GM23338 (cell line): Measurements from ENCODE around the gene BCO1. TPM values are rescaled to one million over a fixed set of nuclear protein-coding genes. Genes with fewer than 3 reads are reported as not detected.

Source experiments
- ATAC-seq: fragments of 200-7000 bp; cut with Tn5 transposase; 3 replicates; pipeline ENCODE4 v1.9.1; 2020
- DNase-seq: peaks from one replicate; pipeline ENCODE4 v3.0.0-alpha.2; 2015; ENCODE audit warnings: low spot score
- H2AFZ ChIP-seq: fragments of 200-600 bp; sonication (generic); 2 replicates; pipeline ENCODE4 v1.8.0; 2016; ENCODE audit warnings: antibody characterized with exemption, mild to moderate bottlenecking, moderate library complexity
- H3F3A ChIP-seq: fragments of 200-600 bp; sonication (generic); replicated peaks from 2 replicates; pipeline ENCODE4 v1.8.0; 2017; ENCODE audit warnings: antibody characterized with exemption, mixed run types, low read depth
- H3K27ac ChIP-seq: fragments of 200-600 bp; sonication (generic); 2 replicates; pipeline ENCODE4 v1.6.1; 2016; ENCODE audit warnings: low read depth
- H3K27me3 ChIP-seq: fragments of 200-600 bp; sonication (generic); 2 replicates; pipeline ENCODE4 v1.8.0; 2016; ENCODE audit warnings: mild to moderate bottlenecking, mixed run types, moderate library complexity; ENCODE audit not compliant: insufficient read depth
- H3K36me3 ChIP-seq: fragments of 200-600 bp; sonication (generic); 2 replicates; pipeline ENCODE4 v1.8.0; 2016; ENCODE audit warnings: mild to moderate bottlenecking; ENCODE audit not compliant: insufficient read depth
- H3K4me1 ChIP-seq: fragments of 200-600 bp; sonication (generic); 2 replicates; pipeline ENCODE4 v1.8.0; 2016; ENCODE audit warnings: mild to moderate bottlenecking, moderate library complexity; ENCODE audit not compliant: insufficient read depth
- H3K4me2 ChIP-seq: fragments of 200-600 bp; sonication (generic); 2 replicates; pipeline ENCODE4 v1.7.1; 2017; ENCODE audit warnings: mixed run types
- H3K4me3 ChIP-seq: fragments of 200-600 bp; sonication (generic); 2 replicates; pipeline ENCODE4 v1.6.1; 2016; ENCODE audit warnings: mixed run types
- H3K79me2 ChIP-seq: fragments of 200-600 bp; sonication (generic); replicated peaks from 2 replicates; pipeline ENCODE4 v1.8.0; 2017; ENCODE audit warnings: mild to moderate bottlenecking; ENCODE audit not compliant: insufficient read depth
- H3K9me2 ChIP-seq: fragments of 200-600 bp; sonication (generic); 2 replicates; pipeline ENCODE4 v1.8.0; 2017; ENCODE audit not compliant: insufficient read depth
- H4K20me1 ChIP-seq: fragments of 200-600 bp; sonication (generic); replicated peaks from 2 replicates; pipeline ENCODE4 v1.8.0; 2017; ENCODE audit warnings: mild to moderate bottlenecking; ENCODE audit not compliant: insufficient read depth
- H3K27ac Mint-ChIP-seq: 2 replicates; pipeline ENCODE4 v1.8.0; 2020; ENCODE audit warnings: inconsistent platforms, mild to moderate bottlenecking, moderate library complexity, mixed read lengths
- H3K27me3 Mint-ChIP-seq: 3 replicates; pipeline ENCODE4 v1.8.0; 2022; ENCODE audit warnings: low read depth, mild to moderate bottlenecking, moderate library complexity, mixed read lengths, inconsistent platforms; ENCODE audit not compliant: insufficient read depth, poor library complexity
- H3K36me3 Mint-ChIP-seq: 3 replicates; pipeline ENCODE4 v1.8.0; 2021; ENCODE audit warnings: low read depth, mild to moderate bottlenecking, inconsistent platforms, moderate library complexity, mixed read lengths
- H3K4me1 Mint-ChIP-seq: 3 replicates; pipeline ENCODE4 v1.8.0; 2020; ENCODE audit warnings: mild to moderate bottlenecking, inconsistent platforms, mixed read lengths
- H3K4me3 Mint-ChIP-seq: 3 replicates; pipeline ENCODE4 v1.8.0; 2021; ENCODE audit warnings: moderate library complexity, mild to moderate bottlenecking, inconsistent platforms, mixed read lengths
- H3K9me3 Mint-ChIP-seq: 3 replicates; pipeline ENCODE4 v1.8.0; 2020; ENCODE audit warnings: moderate library complexity, mild to moderate bottlenecking, inconsistent platforms, mixed read lengths
- CREB1 ChIP-seq: fragments of 250-450 bp; sonication (Bioruptor Pico); IDR thresholded peaks from 2 replicates; pipeline ENCODE4 v1.5.0; 2020; ENCODE audit warnings: low read depth, mild to moderate bottlenecking, moderate library complexity
- CTCF ChIP-seq, 2 experiments: fragments of 200-600 bp in 1 of 2; sonication (generic) in 1 of 2; conservative IDR thresholded peaks; 2 replicates each; pipeline versions ENCODE4 v1.5.1 to v1.6.1; 2016 to 2017; ENCODE audit warnings: antibody characterized with exemption in 2 of 2, low read depth in 2 of 2, mild to moderate bottlenecking in 2 of 2, moderate library complexity in 1 of 2
- ETS1 ChIP-seq: IDR thresholded peaks from 2 replicates; pipeline ENCODE4 v1.6.1; 2016; ENCODE audit warnings: antibody characterized with exemption
- EZH2 ChIP-seq: fragments of 200-600 bp; sonication (generic); IDR thresholded peaks from one replicate; pipeline ENCODE4 v1.8.0; 2017; ENCODE audit warnings: antibody characterized with exemption, mild to moderate bottlenecking, low read depth; ENCODE audit not compliant: unreplicated experiment
- EZH2phosphoT487 ChIP-seq: fragments of 200-600 bp; sonication (generic); IDR thresholded peaks from one replicate; pipeline ENCODE4 v1.8.1; 2018; ENCODE audit warnings: antibody characterized with exemption; ENCODE audit not compliant: unreplicated experiment
- NANOG ChIP-seq: IDR thresholded peaks from 2 replicates; pipeline ENCODE4 v1.6.1; 2016; ENCODE audit warnings: antibody characterized with exemption, borderline replicate concordance
- POLR2AphosphoS5 ChIP-seq: IDR thresholded peaks from 2 replicates; pipeline ENCODE4 v1.6.1; 2016; ENCODE audit warnings: antibody characterized with exemption, low read depth
- STAT1 ChIP-seq: IDR thresholded peaks from one replicate; pipeline ENCODE4 v1.6.1; 2016; ENCODE audit warnings: antibody characterized with exemption; ENCODE audit not compliant: unreplicated experiment
- ZNF331 ChIP-seq: fragments of 250-450 bp; sonication (Bioruptor Pico); IDR thresholded peaks from 2 replicates; pipeline ENCODE4 v1.5.0; 2020; ENCODE audit warnings: low read depth, mild to moderate bottlenecking, moderate library complexity
- ZNF462 ChIP-seq: fragments of 250-450 bp; sonication (Bioruptor Pico); IDR thresholded peaks from 2 replicates; pipeline ENCODE4 v1.5.0; 2020; ENCODE audit warnings: mild to moderate bottlenecking, moderate library complexity
- polyA plus RNA-seq: library from polyadenylated mRNA; unstranded; fragments of >200 nt; fragmentation: Nextera tagmentation; extraction: Ambion mirVana; gene quantifications from 2 replicates; pipeline ENCODE4 v1.2.1, GENCODE V29; 2016
- total RNA-seq: library from RNA; depleted of rRNA; stranded (reverse); fragments of >200 nt; shearing (Covaris generic); gene quantifications from 2 replicates; pipeline ENCODE4 v1.2.3, GENCODE V29; 2014

BCO1 gene
- total and polyA plus RNA-seq, 2 experiments from 2014 or later: 0.28 TPM; not detected in 1

DNA sequence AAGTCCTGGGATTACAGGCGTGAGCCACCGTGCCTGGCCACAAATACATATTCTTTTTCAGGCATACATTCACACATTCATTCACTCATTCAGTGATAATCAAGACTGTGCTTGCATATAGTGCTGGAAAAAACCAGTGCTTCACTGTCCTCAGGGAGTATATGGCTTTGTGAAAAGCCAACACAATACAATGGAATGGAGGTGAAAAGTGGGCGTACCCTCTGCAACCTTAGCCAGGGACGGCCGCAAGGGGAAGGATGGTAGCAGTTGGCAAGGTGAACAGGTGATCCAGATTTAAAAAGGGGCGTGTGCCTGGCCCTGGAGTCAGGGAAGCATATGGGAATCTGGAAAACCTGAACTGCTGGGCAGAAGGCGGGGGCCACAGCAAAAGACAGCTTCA, 58.1 kb downstream of the BCO1 start:
- Mint-ChIP-seq H3K36me3 (peaks cover 4% of the 10 kb centered on the region; the same call in 2 of the 3 replicates), H3K9me3 (peaks cover 3% of the 10 kb centered on the region; the same call in 1 of the 3 replicates), H3K27ac (no peak overlapping the region), H3K27me3 (no peaks in the 10 kb centered on the region), H3K4me3 (no peak overlapping the region), H3K4me1 (no peaks in the 10 kb centered on the region)
- Histone ChIP-seq H3K36me3 (no peaks in the 10 kb centered on the region), H4K20me1 (no peaks in the 10 kb centered on the region), H2AFZ (no peak overlapping the region), H3K79me2 (no peaks in the 10 kb centered on the region), H3K9me2 (0 out of 2 replicates have a peak, but pooled peaks cover 8% of the 10 kb centered on the region), H3K4me1 (no peaks in the 10 kb centered on the region), H3K4me2 (no peak overlapping the region), H3F3A (no peaks in the 10 kb centered on the region), H3K4me3 (no peak overlapping the region), H3K27me3 (no peaks in the 10 kb centered on the region), H3K27ac (no peak overlapping the region)
- TF ChIP-seq CTCF (conservative IDR thresholded peaks at IDR 0.05; ENCODE audit: low read depth in 2 of 2): no peak
- no peak for TF ChIP-seq CREB1 (CRISPR knock-in tag)
- TF ChIP-seq EZH2phosphoT487: no peak
- TF ChIP-seq ZNF462: no peak
- no peak for TF ChIP-seq STAT1
- TF ChIP-seq ZNF331 (CRISPR knock-in tag): no peak
- TF ChIP-seq EZH2: no peak
- no peak for TF ChIP-seq NANOG
- TF ChIP-seq POLR2AphosphoS5: no peak
- no peak for TF ChIP-seq ETS1
- DNase-seq: peak; percentile 36
- no peak for ATAC-seq
